ENCODE results near the gene IQCH. TPM values are rescaled to one million over a fixed set of nuclear protein-coding genes. Genes with fewer than 3 reads are reported as not detected.
A peak's percentile ranks its signal among the peaks of the same experiment; 100 is the strongest.

The IQCH gene
- total and polyA plus RNA-seq, 2 of the 4 experiments (the other 2 are of a cell fraction) = 0.60 to 2.5 TPM

- POLR2A ChIA-PET (ENCODE audit: unreplicated experiment) = no interaction called here
These were observed 146.8 kb downstream of the IQCH start for GRCh38 chr15:67401336-67401735.

More at GRCh38 chr15:67401336-67401735, 146.8 kb downstream of the IQCH start:
- no peaks in the 10 kb centered on the region for H3K9me1 ChIP-seq (ENCODE audit: insufficient read depth, low read length)
- no peak overlapping the region for H3K14ac ChIP-seq (replicated peaks; ENCODE audit: low read depth, low read length)
- no peak overlapping the region for H3K4me3 ChIP-seq (ENCODE audit: insufficient read depth, low read depth, low read length)
- H2BK20ac ChIP-seq (ENCODE audit: low read depth, low read length) = no peak overlapping the region
- no peaks in the 10 kb centered on the region for H3K9me3 ChIP-seq (ENCODE audit: control insufficient read depth, insufficient read depth, low read length)
- CTCF ChIA-PET = no interaction called here
- H4K8ac ChIP-seq (ENCODE audit: low read depth in 2 of 2, low read length in 2 of 2) = no peak overlapping the region
- no peak overlapping the region for H3K18ac ChIP-seq (ENCODE audit: low read depth, low read length)
- no peaks in the 10 kb centered on the region for H4K20me1 ChIP-seq (ENCODE audit: insufficient read depth, low read length)
- H2BK15ac ChIP-seq (ENCODE audit: low read depth, low read length) = no peak overlapping the region
- H3K27ac ChIP-seq (ENCODE audit: insufficient read depth, low read length) = no peak overlapping the region
- no peak overlapping the region for H2BK120ac ChIP-seq (ENCODE audit: low read depth, low read length)
- intact Hi-C loops (cut with micrococcal nuclease) = no loop called here
- H3K56ac ChIP-seq (ENCODE audit: extremely low read depth, insufficient read depth, low read length) = no peak overlapping the region
- H3K9ac ChIP-seq (ENCODE audit: low read depth, low read length) = no peak overlapping the region
- H3K4ac ChIP-seq (ENCODE audit: low read depth, low read length) = no peak overlapping the region
- no peaks in the 10 kb centered on the region for H3K36me3 ChIP-seq (ENCODE audit: control insufficient read depth, insufficient read depth, low read length)
- in situ Hi-C loops (cut with MboI; ENCODE audit: low sequenced_read_pairs) = no loop called here
- no peak overlapping the region for H4K5ac ChIP-seq (ENCODE audit: low read depth, low read length)
- H4K91ac ChIP-seq (ENCODE audit: insufficient read depth, low read depth, low read length) = no peak overlapping the region
- H3K23ac ChIP-seq (ENCODE audit: low read depth, low read length) = no peak overlapping the region
- TF ChIP-seq FOS (IDR thresholded peaks at IDR 0.05; ENCODE audit: low read depth, low read length) (no peak), MAFK (IDR thresholded peaks at IDR 0.05; ENCODE audit: low read depth, low read length) (no peak), MXI1 (IDR thresholded peaks at IDR 0.05; ENCODE audit: borderline replicate concordance, low read depth, low read length) (no peak), POLR2A (IDR thresholded peaks at IDR 0.05; ENCODE audit: low read depth, low read length) (no peak), ELK1 (IDR thresholded peaks at IDR 0.05; ENCODE audit: borderline replicate concordance, low read depth, low read length) (no peak), RFX5 (IDR thresholded peaks at IDR 0.05; ENCODE audit: low read depth, low read length) (no peak), CTCF (conservative IDR thresholded peaks at IDR 0.05; ENCODE audit: low read depth, low read length) (no peak), MAZ (IDR thresholded peaks at IDR 0.05; ENCODE audit: borderline replicate concordance, low read depth, low read length) (no peak), BHLHE40 (IDR thresholded peaks at IDR 0.05; ENCODE audit: low read depth, low read length) (no peak), SMC3 (IDR thresholded peaks at IDR 0.05; ENCODE audit: low read depth, low read length) (no peak), CEBPB (IDR thresholded peaks at IDR 0.05; ENCODE audit: low read depth, low read length) (no peak)
- H2BK5ac ChIP-seq (ENCODE audit: low read depth, low read length, poor library complexity, severe bottlenecking) = no peak overlapping the region
- dilution Hi-C loops (cut with HindIII; ENCODE audit: low sequenced_read_pairs, unreplicated experiment) = no loop called here
- H3K79me1 ChIP-seq (ENCODE audit: low read depth in 1 of 2, low read length in 2 of 2) = no peaks in the 10 kb centered on the region
- H2AK9ac ChIP-seq (replicated peaks; ENCODE audit: low read depth, low read length, poor library complexity) = peak overlapping the region; percentile 20
- H3K27me3 ChIP-seq (ENCODE audit: control insufficient read depth, insufficient read depth, low read length) = peaks cover 7% of the 10 kb centered on the region
- DNase-seq = no peak
- H2AK5ac ChIP-seq (ENCODE audit: low read depth, low read length) = no peak overlapping the region
- no TSS peak for BruUV-seq (replicated peaks)
- no peak overlapping the region for H3K4me2 ChIP-seq (ENCODE audit: low read depth, low read length)
- no peak overlapping the region for H2AFZ ChIP-seq (replicated peaks; ENCODE audit: low read length, poor library complexity)
- ATAC-seq (ENCODE audit: low read depth) = no peak
- no CpG with 5 or more reads among the region's 5 CpGs for WGBS, 2 experiments (ENCODE audit: extremely low coverage in 2 of 2, insufficient read length in 1 of 2)
- no peaks in the 10 kb centered on the region for H3K4me1 ChIP-seq (ENCODE audit: control insufficient read depth, insufficient read depth, low read length)
